Endothelial cell (in vitro differentiated cells): ENCODE results near the gene TREH. TPM values are rescaled to one million over a fixed set of nuclear protein-coding genes. Genes with fewer than 3 reads are reported as not detected.
"Not testable (repeated sequence)": the region's sequence is repeated elsewhere in the genome, so short reads cannot be mapped to it uniquely, and the experiment has no call there.

ENCODE experiments used
- DNase-seq: peaks from one replicate; pipeline ENCODE4 v3.0.0; 2021; ENCODE audit warnings: low spot score
- H3K27ac Mint-ChIP-seq: one replicate; pipeline ENCODE4 v1.8.0; 2021; ENCODE audit warnings: mixed read lengths, inconsistent platforms; ENCODE audit not compliant: unreplicated experiment
- H3K27me3 Mint-ChIP-seq: one replicate; pipeline ENCODE4 v1.8.0; 2021; ENCODE audit warnings: mild to moderate bottlenecking, moderate library complexity, mixed read lengths, inconsistent platforms; ENCODE audit not compliant: unreplicated experiment
- H3K36me3 Mint-ChIP-seq: one replicate; pipeline ENCODE4 v1.8.0; 2021; ENCODE audit warnings: mild to moderate bottlenecking, low read depth, mixed read lengths, inconsistent platforms; ENCODE audit not compliant: unreplicated experiment
- H3K4me1 Mint-ChIP-seq: one replicate; pipeline ENCODE4 v1.8.0; 2021; ENCODE audit warnings: mild to moderate bottlenecking, mixed read lengths, inconsistent platforms; ENCODE audit not compliant: unreplicated experiment
- H3K4me3 Mint-ChIP-seq: one replicate; pipeline ENCODE4 v1.8.0; 2021; ENCODE audit warnings: mild to moderate bottlenecking, mixed read lengths, inconsistent platforms; ENCODE audit not compliant: unreplicated experiment
- H3K9me3 Mint-ChIP-seq: one replicate; pipeline ENCODE4 v1.8.0; 2021; ENCODE audit warnings: mixed read lengths, inconsistent platforms; ENCODE audit not compliant: unreplicated experiment
- long read RNA-seq: library from polyadenylated mRNA; unstranded; transcript quantifications from one replicate; pipeline ENCODE4 v2.0.0, GENCODE V29; 2020; ENCODE audit not compliant: unreplicated experiment
- total RNA-seq: library from RNA; stranded (reverse); fragmentation: NEBNext Ultra II Directional; extraction: Animal tissue kit (Norgen Biotek cat#: 25700); gene quantifications from one replicate; pipeline ENCODE4 v1.2.1, GENCODE V29; 2021; ENCODE audit not compliant: unreplicated experiment
- TF ChIP-seq, protein P1 (sequence below): fragments of 200-600 bp; sonication (generic); IDR thresholded peaks from one replicate; pipeline ENCODE4 v1.5.0; 2021; ENCODE audit warnings: antibody characterized with exemption; ENCODE audit not compliant: unreplicated experiment

TREH gene, protein sequence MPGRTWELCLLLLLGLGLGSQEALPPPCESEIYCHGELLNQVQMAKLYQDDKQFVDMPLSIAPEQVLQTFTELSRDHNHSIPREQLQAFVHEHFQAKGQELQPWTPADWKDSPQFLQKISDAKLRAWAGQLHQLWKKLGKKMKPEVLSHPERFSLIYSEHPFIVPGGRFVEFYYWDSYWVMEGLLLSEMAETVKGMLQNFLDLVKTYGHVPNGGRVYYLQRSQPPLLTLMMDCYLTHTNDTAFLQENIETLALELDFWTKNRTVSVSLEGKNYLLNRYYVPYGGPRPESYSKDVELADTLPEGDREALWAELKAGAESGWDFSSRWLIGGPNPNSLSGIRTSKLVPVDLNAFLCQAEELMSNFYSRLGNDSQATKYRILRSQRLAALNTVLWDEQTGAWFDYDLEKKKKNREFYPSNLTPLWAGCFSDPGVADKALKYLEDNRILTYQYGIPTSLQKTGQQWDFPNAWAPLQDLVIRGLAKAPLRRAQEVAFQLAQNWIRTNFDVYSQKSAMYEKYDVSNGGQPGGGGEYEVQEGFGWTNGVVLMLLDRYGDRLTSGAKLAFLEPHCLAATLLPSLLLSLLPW
- total RNA-seq: not detected
- long read RNA-seq: 0 reads

DNA sequence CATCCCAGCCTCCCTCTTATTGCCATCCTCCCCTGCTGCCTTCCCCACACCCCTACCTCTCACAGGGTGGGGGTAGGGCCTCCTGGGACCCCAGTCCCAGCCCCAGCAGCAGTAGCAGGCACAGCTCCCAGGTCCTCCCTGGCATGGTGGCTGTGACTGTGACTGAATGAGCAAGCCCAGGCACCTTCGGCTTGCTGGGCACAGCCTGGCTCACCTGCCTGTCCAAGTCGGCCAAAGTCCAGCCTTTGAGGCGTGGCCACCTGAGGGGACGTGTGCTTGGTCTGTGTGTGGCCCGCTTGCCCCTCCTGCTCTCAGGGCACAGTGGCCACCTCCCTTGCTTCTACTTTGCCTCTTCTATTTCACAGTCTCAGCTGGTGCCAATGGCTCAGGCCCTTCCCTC, at the start of gene TREH:
Gene TREH (minus strand): TSS at position 168 of the 400 bp plus-strand sequence. CDS start 23 bp downstream, at position 145.
- no peak within 1 kb of the TSS for H3K4me3 Mint-ChIP-seq
- H3K27ac Mint-ChIP-seq: no peak within 1 kb of the TSS
- TF ChIP-seq, protein P1, sequence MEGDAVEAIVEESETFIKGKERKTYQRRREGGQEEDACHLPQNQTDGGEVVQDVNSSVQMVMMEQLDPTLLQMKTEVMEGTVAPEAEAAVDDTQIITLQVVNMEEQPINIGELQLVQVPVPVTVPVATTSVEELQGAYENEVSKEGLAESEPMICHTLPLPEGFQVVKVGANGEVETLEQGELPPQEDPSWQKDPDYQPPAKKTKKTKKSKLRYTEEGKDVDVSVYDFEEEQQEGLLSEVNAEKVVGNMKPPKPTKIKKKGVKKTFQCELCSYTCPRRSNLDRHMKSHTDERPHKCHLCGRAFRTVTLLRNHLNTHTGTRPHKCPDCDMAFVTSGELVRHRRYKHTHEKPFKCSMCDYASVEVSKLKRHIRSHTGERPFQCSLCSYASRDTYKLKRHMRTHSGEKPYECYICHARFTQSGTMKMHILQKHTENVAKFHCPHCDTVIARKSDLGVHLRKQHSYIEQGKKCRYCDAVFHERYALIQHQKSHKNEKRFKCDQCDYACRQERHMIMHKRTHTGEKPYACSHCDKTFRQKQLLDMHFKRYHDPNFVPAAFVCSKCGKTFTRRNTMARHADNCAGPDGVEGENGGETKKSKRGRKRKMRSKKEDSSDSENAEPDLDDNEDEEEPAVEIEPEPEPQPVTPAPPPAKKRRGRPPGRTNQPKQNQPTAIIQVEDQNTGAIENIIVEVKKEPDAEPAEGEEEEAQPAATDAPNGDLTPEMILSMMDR: no peak
- peaks cover 7% of the 10 kb centered on the region for H3K27me3 Mint-ChIP-seq
- DNase-seq: no peak
- H3K9me3 Mint-ChIP-seq: no peaks in the 10 kb centered on the region
- no peaks in the 10 kb centered on the region for H3K4me1 Mint-ChIP-seq
- H3K36me3 Mint-ChIP-seq: no peaks in the 10 kb centered on the region

- H3K36me3 Mint-ChIP-seq: peaks cover 13% of the 10 kb centered on the region
- H3K9me3 Mint-ChIP-seq, H3K27me3 Mint-ChIP-seq, H3K4me1 Mint-ChIP-seq, H3K27ac Mint-ChIP-seq, DNase-seq, H3K4me3 Mint-ChIP-seq: not testable (repeated sequence)
- TF ChIP-seq, protein P1: peak; percentile 45
Observed at GRCh38 chr11:118728112-118728511, 48.7 kb upstream of the TREH start.

- H3K4me1 Mint-ChIP-seq, H3K4me3 Mint-ChIP-seq, H3K27ac Mint-ChIP-seq, H3K27me3 Mint-ChIP-seq, H3K9me3 Mint-ChIP-seq, DNase-seq: not testable (repeated sequence)
- peaks cover 13% of the 10 kb centered on the region for H3K36me3 Mint-ChIP-seq
Observed at GRCh38 chr11:118727721-118728066, 48.2 kb upstream of the TREH start.

DNA sequence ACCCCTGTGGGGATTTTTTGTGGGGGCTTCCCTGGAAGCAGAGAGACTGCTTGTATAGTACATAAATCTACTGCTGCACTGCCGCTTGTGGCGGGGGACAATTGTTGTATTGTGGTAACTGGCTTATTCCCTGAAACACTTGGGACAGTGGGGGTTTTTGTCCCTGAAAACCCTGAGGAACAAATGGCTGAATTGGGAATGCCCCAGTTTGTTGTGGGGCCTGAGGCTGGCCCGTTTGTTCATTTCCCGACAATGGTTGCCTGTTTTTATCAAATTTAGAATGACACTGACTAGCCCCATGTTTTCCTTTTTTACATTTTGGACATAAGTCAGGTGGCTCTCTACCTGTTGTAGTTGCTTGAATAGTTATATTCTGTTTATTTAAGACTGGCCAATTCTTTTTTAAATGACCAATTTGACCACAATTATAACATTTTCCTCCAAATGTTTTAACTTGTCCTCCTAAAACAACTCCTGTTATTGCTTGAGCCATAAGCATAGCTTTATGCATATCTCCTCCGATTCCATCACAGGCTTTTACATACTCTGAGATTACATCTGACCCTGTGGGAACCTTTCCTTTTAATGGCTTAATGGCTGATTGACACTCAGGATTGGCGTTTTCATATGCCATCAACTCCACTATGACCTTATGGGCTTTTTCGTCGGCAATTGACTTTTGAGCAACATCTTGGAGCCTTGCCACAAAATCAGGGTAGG, 47.7 kb upstream of the TREH start:
- not testable (repeated sequence) for H3K27me3 Mint-ChIP-seq, H3K9me3 Mint-ChIP-seq, H3K4me1 Mint-ChIP-seq, H3K4me3 Mint-ChIP-seq, H3K27ac Mint-ChIP-seq, DNase-seq
- H3K36me3 Mint-ChIP-seq: peaks cover 13% of the 10 kb centered on the region

GRCh38 chr11:118721478-118722015, 42.1 kb upstream of the TREH start:
- H3K36me3 Mint-ChIP-seq, H3K4me3 Mint-ChIP-seq, H3K9me3 Mint-ChIP-seq, DNase-seq, H3K27me3 Mint-ChIP-seq, H3K27ac Mint-ChIP-seq: not testable (repeated sequence)
- peaks cover 43% of the 10 kb centered on the region for H3K4me1 Mint-ChIP-seq

DNA sequence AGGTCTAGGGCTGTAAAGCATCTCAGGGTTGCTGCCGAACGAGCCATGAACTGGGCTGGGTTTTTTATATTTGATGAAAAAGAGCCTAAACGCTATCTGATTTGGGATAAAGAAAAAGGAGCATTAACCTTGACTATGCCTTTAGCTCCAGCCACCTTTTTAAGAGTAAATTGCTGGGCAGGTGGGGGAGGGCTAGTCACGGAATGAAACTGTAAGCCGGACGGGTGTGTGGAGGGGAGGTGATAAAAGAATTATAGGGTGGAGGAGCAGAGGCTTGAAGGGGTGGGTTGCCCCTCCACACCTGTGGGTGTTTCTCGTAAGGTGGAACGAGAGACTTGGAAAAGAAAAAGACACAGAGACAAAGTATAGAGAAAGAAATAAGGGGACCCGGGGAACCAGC, 41.3 kb upstream of the TREH start:
- not testable (repeated sequence) for DNase-seq, H3K27me3 Mint-ChIP-seq, H3K9me3 Mint-ChIP-seq, H3K27ac Mint-ChIP-seq, H3K36me3 Mint-ChIP-seq
- Mint-ChIP-seq H3K4me1 (peaks cover 49% of the 10 kb centered on the region), H3K4me3 (peak overlapping the region; percentile 68)

DNA sequence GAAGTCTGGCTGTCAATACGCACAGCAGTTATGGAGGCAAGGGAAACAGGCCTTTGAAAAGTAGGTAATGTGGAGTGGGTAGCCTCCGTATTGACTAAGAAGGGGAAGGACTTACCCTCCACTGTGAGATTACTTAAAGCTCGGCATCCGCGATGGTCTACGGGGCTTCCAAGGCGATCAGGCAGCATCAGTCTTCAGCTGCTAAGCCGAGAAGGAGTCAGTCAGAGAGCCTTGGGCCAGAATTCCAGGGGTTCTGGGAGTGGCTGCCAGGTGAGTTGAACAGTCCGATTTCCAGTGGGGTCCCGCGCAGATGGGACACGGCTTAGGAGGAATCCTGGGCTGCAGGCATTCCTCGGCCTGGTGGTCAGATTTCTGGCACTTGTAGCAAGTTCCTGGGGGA, 40.6 kb upstream of the TREH start:
- H3K27me3 Mint-ChIP-seq, DNase-seq, H3K27ac Mint-ChIP-seq, H3K9me3 Mint-ChIP-seq, H3K36me3 Mint-ChIP-seq: not testable (repeated sequence)
- Mint-ChIP-seq H3K4me3 (peak overlapping the region; percentile 68), H3K4me1 (peaks cover 54% of the 10 kb centered on the region)

- H3K9me3 Mint-ChIP-seq, H3K27me3 Mint-ChIP-seq, DNase-seq, H3K36me3 Mint-ChIP-seq, H3K4me3 Mint-ChIP-seq, H3K27ac Mint-ChIP-seq: not testable (repeated sequence)
- H3K4me1 Mint-ChIP-seq: peaks cover 56% of the 10 kb centered on the region
Observed at GRCh38 chr11:118718562-118718961, 39.1 kb upstream of the TREH start.

DNA sequence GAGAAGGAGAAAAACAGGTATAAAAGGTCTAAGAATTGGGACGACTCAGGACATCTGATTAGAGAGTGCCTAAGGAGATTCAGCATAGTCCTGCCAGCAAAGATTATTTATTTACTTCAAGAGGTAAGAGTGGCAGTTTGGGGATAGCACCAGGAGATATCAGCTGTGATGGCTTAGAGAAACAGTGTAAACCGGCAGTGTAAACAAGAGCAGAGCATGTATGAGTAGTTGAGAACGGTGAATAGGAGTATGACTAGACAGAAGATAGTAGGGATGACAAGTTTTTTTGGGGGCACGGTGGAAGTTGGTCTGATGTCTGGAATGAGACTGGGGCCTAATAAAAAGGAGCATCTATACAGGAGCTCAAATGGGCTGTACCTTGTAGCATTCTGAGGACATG, 38.3 kb upstream of the TREH start:
- DNase-seq, H3K27me3 Mint-ChIP-seq, H3K4me3 Mint-ChIP-seq, H3K36me3 Mint-ChIP-seq, H3K9me3 Mint-ChIP-seq: not testable (repeated sequence)
- peaks cover 56% of the 10 kb centered on the region for H3K4me1 Mint-ChIP-seq
- H3K27ac Mint-ChIP-seq: peak overlapping the region; percentile 44

GRCh38 chr11:118717221-118717620, 37.8 kb upstream of the TREH start:
- peaks cover 56% of the 10 kb centered on the region for H3K4me1 Mint-ChIP-seq
- not testable (repeated sequence) for H3K9me3 Mint-ChIP-seq, DNase-seq, H3K27me3 Mint-ChIP-seq, H3K36me3 Mint-ChIP-seq
- H3K4me3 Mint-ChIP-seq: peak overlapping the region; percentile 18
- H3K27ac Mint-ChIP-seq: peak overlapping the region; percentile 25
